Stomach smooth muscle (tissue), 2 donors: Measurements from ENCODE around the gene LDLRAD3.
A peak's percentile ranks its signal among the peaks of the same experiment; 100 is the strongest.

Experiments
- H3K27ac ChIP-seq: one replicate; pipeline ENCODE4 v1.7.0; 2013; ENCODE audit warnings: mild to moderate bottlenecking, low read length, inconsistent platforms
- H3K27me3 ChIP-seq, 2 donors: one replicate each; pipeline ENCODE4 v1.7.0; 2013; ENCODE audit warnings: low read length in 2 of 2; ENCODE audit not compliant: insufficient read depth in 2 of 2, control insufficient read depth in 1 of 2
- H3K36me3 ChIP-seq, 2 donors: one replicate each; pipeline ENCODE4 v1.7.0; 2013; ENCODE audit warnings: low read length in 2 of 2; ENCODE audit not compliant: control insufficient read depth in 2 of 2, insufficient read depth in 2 of 2
- H3K4me1 ChIP-seq: one replicate; pipeline ENCODE4 v1.7.0; 2013; ENCODE audit warnings: low read length; ENCODE audit not compliant: control insufficient read depth, insufficient read depth
- H3K4me3 ChIP-seq, 2 donors: one replicate each; pipeline ENCODE4 v1.7.0; 2013; ENCODE audit warnings: low read length in 2 of 2
- H3K9ac ChIP-seq, 2 donors: one replicate each; pipeline ENCODE4 v1.7.0; 2013; ENCODE audit warnings: low read length in 2 of 2, mild to moderate bottlenecking in 1 of 2
- H3K9me3 ChIP-seq, 2 donors: one replicate each; pipeline ENCODE4 v1.7.0; 2013; ENCODE audit warnings: low read length in 2 of 2; ENCODE audit not compliant: control insufficient read depth in 2 of 2
- donor health status: healthy.
- donor health status: Pancreatic carcinoma.

Gene LDLRAD3

DNA sequence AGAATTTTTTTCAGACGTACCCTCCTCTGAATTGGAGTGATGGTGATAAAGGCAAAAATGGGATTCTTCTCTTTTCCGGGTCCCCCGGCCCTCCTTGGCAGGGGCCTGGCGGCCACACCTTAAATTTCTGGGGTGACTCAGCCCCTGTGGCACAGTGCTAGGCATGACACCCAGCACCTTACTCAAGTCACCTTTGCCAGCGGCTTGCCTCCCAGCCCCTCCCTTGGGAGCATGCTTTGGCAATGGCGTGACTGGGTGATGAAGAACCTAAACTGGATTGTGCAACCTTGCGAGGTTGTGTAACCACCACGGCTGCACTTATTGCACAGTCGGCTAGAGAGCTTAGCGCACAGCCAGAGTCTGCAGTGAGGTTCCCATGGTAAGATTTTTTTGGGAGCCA lies 16.2 kb upstream of the LDLRAD3 start:
- no peaks in the 10 kb centered on the region for H3K27me3 ChIP-seq
- H3K9ac ChIP-seq = peak overlapping the region in 1 of 2 donors; percentile 3

GRCh38 chr11:35928688-35929395 lies 15.0 kb upstream of the LDLRAD3 start:
- H3K27ac ChIP-seq = no peak overlapping the region
- H3K36me3 ChIP-seq = no peaks in the 10 kb centered on the region
- peaks cover 0 to 2% of the 10 kb centered on the region in 2 donors for H3K9me3 ChIP-seq
- H3K4me1 ChIP-seq = peaks cover 4% of the 10 kb centered on the region
- H3K27me3 ChIP-seq = no peaks in the 10 kb centered on the region
- no peak overlapping the region for H3K9ac ChIP-seq
- no peak overlapping the region for H3K4me3 ChIP-seq

More for the DNA sequence above, 16.2 kb upstream of the LDLRAD3 start:
- Histone ChIP-seq H3K9me3 (peaks cover 0 to 2% of the 10 kb centered on the region in 2 donors), H3K4me1 (peaks cover 4% of the 10 kb centered on the region), H3K4me3 (peak overlapping the region; percentile 46 to 58), H3K27ac (no peak overlapping the region), H3K36me3 (no peaks in the 10 kb centered on the region)

- no peak overlapping the region for H3K9ac ChIP-seq
- H3K27me3 ChIP-seq = no peaks in the 10 kb centered on the region
- no peaks in the 10 kb centered on the region for H3K36me3 ChIP-seq
- peaks cover 0 to 2% of the 10 kb centered on the region in 2 donors for H3K9me3 ChIP-seq
- peaks cover 4% of the 10 kb centered on the region for H3K4me1 ChIP-seq
- H3K27ac ChIP-seq = no peak overlapping the region
- H3K4me3 ChIP-seq = no peak overlapping the region
Measured at GRCh38 chr11:35930466-35930865, 13.4 kb upstream of the LDLRAD3 start.

DNA sequence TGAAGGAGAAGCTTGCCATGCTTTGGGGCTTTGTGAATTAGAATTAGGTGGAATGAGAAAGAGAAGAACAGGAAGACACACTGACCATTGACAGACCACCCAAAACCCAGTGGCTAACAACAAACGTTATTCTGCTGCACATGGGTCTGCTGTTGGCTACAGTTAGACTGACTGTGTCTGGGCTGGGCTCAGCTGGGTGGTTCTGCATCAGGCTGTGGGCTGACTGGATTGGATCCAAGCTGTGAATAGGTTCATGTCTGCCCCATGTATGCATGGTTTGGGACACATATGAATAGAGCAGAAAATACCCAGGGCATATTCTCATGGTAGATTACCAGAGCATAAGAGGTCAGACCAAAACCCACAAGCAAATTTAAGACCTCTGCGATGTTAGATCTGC lies 11.7 kb upstream of the LDLRAD3 start:
- H3K27ac ChIP-seq = no peak overlapping the region
- no peaks in the 10 kb centered on the region for H3K27me3 ChIP-seq
- no peak overlapping the region for H3K4me3 ChIP-seq
- H3K4me1 ChIP-seq = peaks cover under 1% of the 10 kb centered on the region
- H3K9ac ChIP-seq = no peak overlapping the region
- H3K9me3 ChIP-seq = peaks cover 0 to 2% of the 10 kb centered on the region in 2 donors
- H3K36me3 ChIP-seq = no peaks in the 10 kb centered on the region

DNA sequence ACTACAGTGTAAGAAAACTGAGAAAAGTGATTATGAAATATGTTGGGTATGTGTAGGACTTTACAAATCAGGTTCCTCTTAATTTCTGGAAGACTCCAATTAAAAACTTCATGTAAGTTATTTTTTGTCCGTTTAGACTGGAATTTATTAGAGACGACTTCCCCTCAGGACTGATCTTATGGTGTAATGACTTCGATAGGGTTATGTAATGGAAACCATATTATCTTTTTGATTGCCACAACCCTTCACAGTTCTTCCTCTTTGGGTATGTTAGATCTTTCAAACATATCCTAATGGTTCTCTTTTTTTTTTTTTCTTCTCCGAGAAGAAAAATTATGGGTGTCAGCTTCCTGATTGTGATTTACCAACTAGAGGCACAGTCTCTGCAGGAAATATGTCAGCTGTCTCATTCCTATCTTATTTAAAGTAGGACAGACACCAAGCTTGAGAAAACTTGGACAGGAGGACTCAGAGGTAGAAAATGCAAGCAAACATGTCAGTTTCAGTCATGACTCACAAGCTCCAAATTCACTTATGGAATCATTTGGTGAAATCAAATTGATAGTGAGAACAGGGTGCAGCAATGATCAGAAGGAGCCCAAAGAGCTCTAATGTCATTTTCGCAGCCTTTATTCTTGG lies 11.1 kb upstream of the LDLRAD3 start:
- H3K27ac ChIP-seq = no peak overlapping the region
- H3K4me1 ChIP-seq = no peaks in the 10 kb centered on the region
- H3K36me3 ChIP-seq = no peaks in the 10 kb centered on the region
- no peak overlapping the region for H3K4me3 ChIP-seq
- H3K27me3 ChIP-seq = peaks cover 0 to 2% of the 10 kb centered on the region in 2 donors
- peaks cover 0 to 2% of the 10 kb centered on the region in 2 donors for H3K9me3 ChIP-seq
- no peak overlapping the region for H3K9ac ChIP-seq

DNA sequence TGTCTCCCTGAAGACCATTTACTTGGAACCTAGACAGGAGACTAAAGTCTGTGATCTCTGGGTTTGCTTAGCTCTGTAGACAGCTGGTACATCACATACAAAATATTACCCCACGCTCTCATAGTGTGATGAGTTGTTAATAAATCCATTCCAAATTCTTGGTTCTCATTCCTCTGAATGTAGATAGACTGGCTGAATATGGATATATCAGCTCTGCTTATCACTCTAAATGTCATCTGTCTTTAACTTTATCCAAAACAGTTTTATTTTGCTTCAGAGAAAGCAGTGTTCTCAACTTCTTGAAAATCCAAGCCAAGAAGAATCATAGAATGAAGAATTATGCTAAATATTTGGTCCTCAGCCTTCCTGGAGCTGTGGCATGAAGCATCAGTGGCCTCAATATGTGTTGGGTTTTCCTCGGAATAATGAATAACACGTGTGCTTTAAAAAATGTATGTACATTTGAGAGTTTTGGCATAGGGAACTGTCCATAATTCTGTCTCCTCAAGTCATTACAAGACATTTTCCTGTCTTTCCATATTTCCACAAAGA lies 10.5 kb upstream of the LDLRAD3 start:
- no peak overlapping the region for H3K27ac ChIP-seq
- no peak overlapping the region for H3K4me3 ChIP-seq
- peaks cover 0 to 2% of the 10 kb centered on the region in 2 donors for H3K27me3 ChIP-seq
- H3K9me3 ChIP-seq = peaks cover 0 to 2% of the 10 kb centered on the region in 2 donors
- no peaks in the 10 kb centered on the region for H3K36me3 ChIP-seq
- no peaks in the 10 kb centered on the region for H3K4me1 ChIP-seq
- H3K9ac ChIP-seq = no peak overlapping the region

DNA sequence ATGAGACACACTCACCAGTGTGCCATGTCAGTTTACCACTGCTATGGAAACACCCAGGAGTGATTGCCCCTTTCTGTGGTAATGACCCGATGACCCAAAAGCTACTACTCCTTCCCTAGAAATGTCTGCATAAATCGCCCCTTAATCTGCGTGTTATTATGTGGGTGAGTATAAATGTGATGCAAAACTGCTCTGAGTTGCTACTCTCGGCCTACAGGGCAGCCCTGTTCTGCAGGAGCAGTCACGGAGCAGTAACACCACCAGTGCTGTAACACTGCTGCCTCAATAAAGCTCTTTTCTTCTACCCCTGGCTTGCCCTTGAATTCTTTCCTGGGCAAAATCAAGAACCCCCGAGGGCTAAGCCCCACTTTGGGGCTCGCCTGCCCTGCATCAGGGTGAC lies 9.6 kb upstream of the LDLRAD3 start:
- no peaks in the 10 kb centered on the region for H3K36me3 ChIP-seq
- H3K4me1 ChIP-seq = no peaks in the 10 kb centered on the region
- H3K9me3 ChIP-seq = peaks cover 0 to 2% of the 10 kb centered on the region in 2 donors
- peaks cover 0 to 2% of the 10 kb centered on the region in 2 donors for H3K27me3 ChIP-seq
- no peak overlapping the region for H3K27ac ChIP-seq
- H3K9ac ChIP-seq = no peak overlapping the region
- H3K4me3 ChIP-seq = no peak overlapping the region

DNA sequence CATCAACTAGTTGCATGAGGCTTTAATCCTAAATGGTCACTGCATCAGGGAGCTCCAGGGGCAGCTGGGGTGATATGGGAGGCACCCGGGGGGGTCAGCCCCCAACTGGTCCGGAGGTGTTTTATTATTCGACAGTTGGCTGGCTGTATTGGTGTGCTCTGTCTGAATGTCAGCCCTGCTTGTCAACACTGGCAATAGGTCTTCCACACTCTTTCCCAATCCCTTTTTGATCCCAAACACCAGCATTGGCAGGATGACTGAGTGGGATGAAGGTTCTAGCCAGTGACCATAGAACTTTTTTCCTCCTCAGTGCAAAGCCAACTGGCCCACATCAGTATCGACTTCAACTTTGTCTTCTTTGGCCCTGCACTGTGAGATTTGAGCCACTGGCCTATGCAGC lies 8.9 kb upstream of the LDLRAD3 start:
- Histone ChIP-seq H3K9ac (no peak overlapping the region), H3K36me3 (no peaks in the 10 kb centered on the region), H3K27me3 (peaks cover 0 to 2% of the 10 kb centered on the region in 2 donors), H3K27ac (no peak overlapping the region), H3K4me1 (no peaks in the 10 kb centered on the region), H3K9me3 (peaks cover 0 to 2% of the 10 kb centered on the region in 2 donors), H3K4me3 (no peak overlapping the region)

GRCh38 chr11:35935390-35935789 lies 8.5 kb upstream of the LDLRAD3 start:
- H3K27me3 ChIP-seq = peaks cover 0 to 2% of the 10 kb centered on the region in 2 donors
- H3K4me1 ChIP-seq = no peaks in the 10 kb centered on the region
- no peaks in the 10 kb centered on the region for H3K36me3 ChIP-seq
- peaks cover 0 to 2% of the 10 kb centered on the region in 2 donors for H3K9me3 ChIP-seq
- H3K4me3 ChIP-seq = no peak overlapping the region
- no peak overlapping the region for H3K27ac ChIP-seq
- H3K9ac ChIP-seq = no peak overlapping the region

DNA sequence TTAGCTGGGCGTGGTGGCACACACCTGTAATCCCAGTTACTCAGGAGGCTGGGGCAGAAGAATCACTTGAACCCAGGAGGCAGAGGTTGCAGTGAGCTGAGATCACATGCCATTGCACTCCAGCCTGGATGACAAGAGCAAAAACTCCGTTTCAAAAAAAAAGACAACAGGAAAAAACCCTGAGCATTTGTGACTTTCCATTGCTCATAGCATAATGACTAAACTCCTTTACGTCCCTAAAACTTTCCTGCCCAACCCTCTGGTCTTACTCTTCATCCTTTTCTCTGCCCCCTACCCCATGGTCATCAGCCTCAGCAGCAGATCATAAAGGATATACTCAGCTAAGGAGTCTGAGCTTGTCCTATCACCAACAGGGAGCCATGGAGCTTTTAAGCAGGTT lies 6.8 kb upstream of the LDLRAD3 start:
- H3K27me3 ChIP-seq = peaks cover 0 to 2% of the 10 kb centered on the region in 2 donors
- H3K27ac ChIP-seq = no peak overlapping the region
- peaks cover 0 to 2% of the 10 kb centered on the region in 2 donors for H3K9me3 ChIP-seq
- no peak overlapping the region for H3K9ac ChIP-seq
- H3K4me1 ChIP-seq = no peaks in the 10 kb centered on the region
- H3K4me3 ChIP-seq = no peak overlapping the region
- H3K36me3 ChIP-seq = no peaks in the 10 kb centered on the region

DNA sequence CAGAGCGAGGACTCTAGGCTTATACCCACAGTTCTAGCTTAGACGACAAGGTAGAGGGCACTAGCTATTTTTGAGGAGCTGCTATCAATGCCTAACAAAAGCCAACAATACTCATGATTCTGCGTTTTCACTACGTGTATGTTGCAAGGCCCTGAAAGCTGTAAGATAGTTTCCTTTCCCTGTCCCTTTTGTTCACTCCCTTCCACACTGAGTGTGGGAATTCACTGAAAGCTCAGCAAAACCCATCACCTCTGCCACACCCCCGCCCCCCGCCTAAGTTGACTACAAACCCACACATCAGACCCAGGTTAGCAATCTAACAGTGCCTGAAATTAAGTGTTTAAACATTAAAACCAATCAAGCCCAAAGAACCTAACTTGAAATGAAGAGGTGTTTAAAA lies 6.2 kb upstream of the LDLRAD3 start:
- Histone ChIP-seq H3K27ac (no peak overlapping the region), H3K4me3 (no peak overlapping the region), H3K9me3 (no peaks in the 10 kb centered on the region), H3K27me3 (peaks cover 0 to 2% of the 10 kb centered on the region in 2 donors), H3K36me3 (no peaks in the 10 kb centered on the region), H3K4me1 (no peaks in the 10 kb centered on the region), H3K9ac (no peak overlapping the region)
